Activated effector memory CD4-positive, alpha-beta T cell treated with anti-CD3 and anti-CD28 coated beads, Interleukin-2, amount 50 U/mL, for 16 hours (primary cell): Measurements from ENCODE around the gene DNAJB12.
A peak's percentile ranks its signal among the peaks of the same experiment; 100 is the strongest.
"Not testable (repeated sequence)": the region's sequence is repeated elsewhere in the genome, so short reads cannot be mapped to it uniquely, and the experiment has no call there.

Experiments
- DNase-seq: peaks from one replicate; pipeline ENCODE4 v3.0.0-alpha.2; 2020

Gene DNAJB12

GRCh38 chr10:72315611-72316385 is 38.9 kb downstream of the DNAJB12 start:
- DNase-seq, result no peak

DNA sequence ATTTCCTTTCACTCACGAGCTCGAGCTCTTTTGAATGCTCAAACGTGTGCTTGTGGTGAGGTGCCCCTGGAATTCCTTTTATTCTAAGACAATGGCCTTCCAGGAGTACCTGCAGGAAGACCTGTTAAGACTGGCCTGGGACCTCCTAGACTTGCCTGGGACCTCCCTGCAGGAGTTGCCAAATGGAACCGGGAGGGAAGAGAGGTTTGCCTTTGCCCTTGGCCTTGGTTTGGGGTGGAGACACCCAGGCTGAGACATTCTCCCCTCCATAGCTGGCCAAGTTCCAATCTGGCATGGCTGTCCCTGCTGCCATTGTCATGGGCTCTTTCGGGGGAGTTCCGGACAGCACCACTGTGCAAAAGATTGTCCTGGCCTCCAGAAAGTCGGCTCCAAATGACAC is 39.7 kb downstream of the DNAJB12 start:
- no peak for DNase-seq

DNA sequence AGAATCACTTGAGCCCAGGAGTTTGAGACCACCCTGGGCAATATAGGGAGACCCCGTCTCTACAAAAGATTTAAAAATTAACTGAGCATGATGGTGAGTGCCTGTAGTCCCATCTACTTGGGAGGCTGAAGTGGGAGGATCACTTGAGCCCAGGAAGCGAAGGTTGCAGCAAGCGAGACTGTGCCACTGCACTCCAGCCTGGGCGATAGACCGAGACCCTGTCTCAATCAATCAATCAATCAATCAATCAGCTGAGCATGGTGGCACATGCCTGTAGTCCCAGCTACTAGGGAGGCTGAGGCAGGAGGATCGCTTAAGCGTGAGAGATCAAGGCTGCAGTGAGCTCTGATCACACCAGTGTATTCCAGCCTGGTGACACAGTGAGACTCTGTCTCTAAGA is 40.5 kb downstream of the DNAJB12 start:
- DNase-seq, result no peak

DNA sequence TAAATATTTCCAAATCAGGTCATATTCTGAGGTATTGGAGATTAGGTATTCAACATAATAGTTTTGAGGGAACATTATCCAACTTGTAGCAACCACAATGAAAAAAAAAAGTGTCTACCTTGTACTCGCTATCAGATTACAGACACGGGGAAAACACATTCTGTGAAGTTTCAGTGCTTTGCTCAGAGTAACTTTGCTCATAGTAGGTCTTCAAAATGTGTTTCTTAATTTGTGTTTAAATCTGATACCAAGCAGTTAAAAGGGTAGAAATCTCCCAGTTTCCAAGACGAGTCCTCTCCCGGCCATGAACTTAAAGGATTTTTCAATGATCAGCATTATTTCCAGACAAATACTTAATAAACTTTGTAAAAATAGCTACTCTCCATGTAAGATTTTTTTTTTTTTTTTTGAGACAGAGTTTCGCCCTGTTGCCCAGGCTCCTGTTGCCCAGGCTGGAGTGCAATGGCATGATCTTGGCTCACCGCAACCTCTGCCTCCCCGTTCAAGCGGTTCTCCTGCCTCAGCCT is 41.8 kb downstream of the DNAJB12 start:
- DNase-seq, result no peak

GRCh38 chr10:72311667-72312066 is 43.1 kb downstream of the DNAJB12 start:
- no peak for DNase-seq

DNA sequence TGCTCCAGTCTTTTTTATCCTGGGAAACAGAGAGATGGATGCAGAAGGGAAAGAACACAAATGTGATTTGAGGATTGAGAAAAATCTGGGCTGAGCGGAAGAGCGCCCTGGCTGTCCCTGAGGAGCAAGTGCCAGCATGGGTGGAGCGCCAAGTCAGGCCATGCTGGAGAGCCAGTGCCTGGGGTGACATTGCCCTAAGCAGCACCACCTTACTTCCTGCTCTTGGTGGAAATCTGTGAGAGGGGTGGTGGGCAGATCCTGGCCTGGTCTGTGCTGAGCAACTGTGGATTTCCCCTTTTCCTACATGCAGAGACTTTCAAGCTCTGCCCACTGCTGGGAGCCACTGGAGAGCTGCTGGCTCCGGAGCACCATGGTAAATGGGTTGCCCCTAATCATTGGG is 44.1 kb downstream of the DNAJB12 start:
- DNase-seq, result no peak

GRCh38 chr10:72310241-72310633 is 44.5 kb downstream of the DNAJB12 start:
- no peak for DNase-seq

DNA sequence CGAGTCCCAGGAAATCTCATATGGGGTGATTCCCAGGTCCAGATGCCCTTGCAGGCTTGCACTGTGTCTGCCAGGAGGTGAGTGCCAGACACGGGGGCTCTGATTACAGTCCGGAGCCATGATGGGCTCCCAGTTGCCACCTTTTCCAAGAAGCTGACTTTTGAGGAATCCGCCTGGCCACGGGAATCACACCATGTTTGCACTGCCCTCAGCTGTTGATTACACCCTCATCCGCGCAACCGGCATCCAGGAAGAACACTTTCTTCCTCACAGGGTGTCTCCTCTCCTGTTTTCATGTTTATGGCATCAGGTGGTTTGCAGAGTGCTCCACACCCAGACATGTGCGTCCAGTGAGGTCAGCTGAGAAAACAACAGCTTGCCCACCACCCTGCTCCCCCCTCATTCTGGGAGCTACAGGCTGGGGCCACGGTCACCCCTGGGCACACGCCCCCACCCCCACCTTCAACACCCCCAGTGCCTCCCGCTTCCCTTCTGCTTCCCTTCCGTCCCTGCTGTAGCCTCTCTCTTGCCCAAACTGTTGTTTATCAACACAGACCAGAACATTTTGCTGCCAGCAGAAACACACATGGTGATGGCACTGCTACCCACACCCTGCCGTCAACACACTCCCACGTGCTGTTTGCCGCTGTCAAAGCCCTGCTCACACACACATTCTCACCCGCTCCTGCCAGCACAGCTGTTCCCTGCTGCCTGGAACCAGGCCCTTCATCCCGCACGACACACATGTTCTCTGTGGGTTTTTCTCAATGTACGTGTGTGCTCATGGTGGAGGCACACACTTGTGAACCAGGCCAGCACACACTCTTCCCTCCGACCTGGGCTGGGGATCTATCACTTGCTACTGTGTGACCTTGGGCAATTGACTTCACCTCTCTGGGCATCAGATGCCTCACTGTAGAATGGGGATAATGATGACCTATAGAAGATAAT is 45.2 kb downstream of the DNAJB12 start:
- DNase-seq, result no peak

GRCh38 chr10:72308320-72308987 is 46.3 kb downstream of the DNAJB12 start:
- DNase-seq, result no peak

GRCh38 chr10:72307711-72308110 is 47.0 kb downstream of the DNAJB12 start:
- not testable (repeated sequence) for DNase-seq

GRCh38 chr10:72306215-72306760 is 48.4 kb downstream of the DNAJB12 start:
- DNase-seq, result no peak

- no peak for DNase-seq
Observed at GRCh38 chr10:72303424-72304128, 51.1 kb downstream of the DNAJB12 start.

DNA sequence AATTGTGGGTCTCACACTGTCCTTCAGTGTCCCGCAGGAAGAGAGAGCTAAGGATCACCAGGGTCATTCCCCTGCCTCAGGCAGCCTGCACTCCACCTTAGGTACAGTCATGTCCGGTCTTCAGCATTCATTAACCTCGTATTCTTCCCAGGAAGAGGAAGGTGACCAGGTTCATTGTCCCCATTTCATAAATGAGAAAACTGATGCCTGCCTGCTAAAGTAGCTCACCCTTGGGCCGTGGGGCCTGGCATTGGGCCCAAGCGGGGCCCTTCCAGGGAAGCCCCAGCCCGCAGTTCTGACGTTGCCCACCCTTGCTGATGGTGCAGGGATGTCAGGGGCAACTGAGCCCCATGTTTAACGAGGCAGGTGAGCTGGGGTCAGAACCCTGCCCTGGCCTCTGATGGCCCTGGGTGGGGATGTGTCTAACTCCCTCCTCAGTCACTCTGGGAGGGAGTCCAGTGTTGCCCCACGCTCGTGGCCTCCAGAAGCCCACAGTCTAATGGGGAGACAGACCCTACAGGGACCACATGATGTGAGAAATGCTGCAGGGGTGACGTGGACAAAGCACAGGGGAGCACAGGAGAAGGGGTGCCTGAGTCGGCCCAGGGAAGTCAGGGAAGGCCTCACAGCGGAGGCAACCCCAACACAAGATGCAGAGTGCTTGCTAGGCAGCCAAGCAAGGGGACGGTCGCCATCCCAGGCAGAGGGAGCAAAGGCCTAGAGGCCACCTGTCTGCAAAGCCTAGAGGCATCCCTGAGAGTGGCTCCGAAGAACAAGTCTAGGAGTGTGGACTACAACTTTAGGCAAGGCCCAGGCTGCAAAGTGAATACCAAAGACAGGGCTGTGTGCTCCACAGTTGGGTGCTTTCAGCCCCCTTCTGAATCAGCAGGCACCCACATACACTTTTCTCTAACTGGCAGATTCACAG is 55.9 kb downstream of the DNAJB12 start:
- no peak for DNase-seq

DNA sequence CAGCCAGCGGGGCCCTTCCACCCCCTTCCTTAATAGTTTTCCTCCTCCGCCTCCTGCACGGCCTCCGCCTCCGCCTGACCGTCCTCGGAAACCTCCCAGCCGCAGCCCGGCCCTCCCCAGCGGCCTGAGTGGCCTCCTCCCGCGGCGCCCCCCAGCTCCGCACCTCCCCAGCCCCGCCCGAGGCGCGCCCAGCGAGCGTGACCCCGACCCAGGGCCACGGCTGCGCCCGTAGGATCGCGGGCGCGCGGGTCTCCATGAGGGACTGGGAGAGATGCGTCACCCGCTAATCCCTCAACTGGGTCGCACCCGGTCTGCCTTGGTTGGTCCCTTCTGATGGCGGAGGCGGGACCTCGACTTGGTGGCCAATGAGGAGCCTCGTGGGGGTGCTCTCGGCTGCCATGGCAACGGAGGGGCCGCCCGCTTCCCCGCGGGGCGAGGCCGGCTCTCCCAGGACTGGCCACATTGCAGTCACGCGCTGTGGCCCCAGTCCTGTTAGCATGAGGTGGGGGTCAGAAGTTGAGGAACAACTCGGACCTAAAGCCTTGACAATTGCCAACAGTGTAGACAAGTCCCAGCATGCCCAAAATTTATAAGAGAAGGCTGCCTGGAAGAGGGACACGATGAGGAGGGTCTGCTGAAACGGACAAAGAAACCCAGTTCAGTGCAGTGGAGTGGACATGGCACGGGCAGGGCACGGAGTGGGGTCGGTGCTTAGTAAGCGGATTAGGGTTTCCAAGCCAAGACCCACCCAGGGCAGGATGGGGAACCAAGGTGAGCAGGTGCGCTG is 56.7 kb downstream of the DNAJB12 start:
- DNase-seq, result peak; percentile 96

- peak; percentile 98 for DNase-seq
Observed at GRCh38 chr10:72297281-72297804, 57.4 kb downstream of the DNAJB12 start.

GRCh38 chr10:72296829-72297280 is 57.9 kb downstream of the DNAJB12 start:
- DNase-seq, result not testable (repeated sequence)

- no peak for DNase-seq
Observed at GRCh38 chr10:72295330-72295910, 59.3 kb downstream of the DNAJB12 start.

GRCh38 chr10:72292223-72292691 is 62.5 kb downstream of the DNAJB12 start:
- peak; percentile 84 for DNase-seq

GRCh38 chr10:72291019-72291532 is 63.6 kb downstream of the DNAJB12 start:
- peak; percentile 76 for DNase-seq
